Muscle of leg (tissue), 11 donors: Measurements from ENCODE around the gene SORL1. TPM values are rescaled to one million over a fixed set of nuclear protein-coding genes. Genes with fewer than 3 reads are reported as not detected.
A peak's percentile ranks its signal among the peaks of the same experiment; 100 is the strongest.

ENCODE experiments used
- DNase-seq: peaks from one replicate; pipeline ENCODE4 v3.0.0; 2013
- H3K27ac ChIP-seq: one replicate; pipeline ENCODE4 v1.5.1; 2013; ENCODE audit warnings: mild to moderate bottlenecking, low read length, control low read depth
- H3K27me3 ChIP-seq: one replicate; pipeline ENCODE4 v1.6.1; 2013; ENCODE audit warnings: low read length; ENCODE audit not compliant: control insufficient read depth, insufficient read depth
- H3K36me3 ChIP-seq: one replicate; pipeline ENCODE4 v1.6.1; 2013; ENCODE audit warnings: low read length; ENCODE audit not compliant: control insufficient read depth, insufficient read depth
- H3K4me1 ChIP-seq: one replicate; pipeline ENCODE4 v1.6.1; 2013; ENCODE audit warnings: low read length; ENCODE audit not compliant: control insufficient read depth, insufficient read depth
- H3K4me3 ChIP-seq: one replicate; pipeline ENCODE4 v1.5.1; 2013; ENCODE audit warnings: low read length, control low read depth
- H3K9me3 ChIP-seq: replicated peaks from 2 replicates; pipeline ENCODE4 v1.6.1; 2013; ENCODE audit warnings: low read depth, low read length; ENCODE audit not compliant: control insufficient read depth
- WGBS: methylation state at CpG from one replicate; pipeline ENCODE4 v1.1.5; 2013; ENCODE audit warnings: missing lambda C conversion rate; ENCODE audit not compliant: insufficient coverage; 5-methylcytosine and 5-hydroxymethylcytosine counted together
- polyA plus RNA-seq, 8 donors: library from polyadenylated mRNA; unstranded; fragments of 120-200 nt; gene quantifications; one replicate each; pipeline versions ENCODE4 v1.2.1 to v1.2.3, GENCODE V29; 2013; ENCODE audit warnings: inconsistent platforms in 1 of 8, low replicate concordance in 1 of 8; ENCODE audit not compliant: insufficient read length in 8 of 8, insufficient read depth in 1 of 8
- total RNA-seq: library from RNA; stranded (reverse); fragments of 120-200 nt; gene quantifications from one replicate; pipeline ENCODE4 v1.2.4, GENCODE V29; 2013

The SORL1 gene
- total and polyA plus RNA-seq, 9 donors = 1.0 to 3.1 (median 1.9) TPM

DNA sequence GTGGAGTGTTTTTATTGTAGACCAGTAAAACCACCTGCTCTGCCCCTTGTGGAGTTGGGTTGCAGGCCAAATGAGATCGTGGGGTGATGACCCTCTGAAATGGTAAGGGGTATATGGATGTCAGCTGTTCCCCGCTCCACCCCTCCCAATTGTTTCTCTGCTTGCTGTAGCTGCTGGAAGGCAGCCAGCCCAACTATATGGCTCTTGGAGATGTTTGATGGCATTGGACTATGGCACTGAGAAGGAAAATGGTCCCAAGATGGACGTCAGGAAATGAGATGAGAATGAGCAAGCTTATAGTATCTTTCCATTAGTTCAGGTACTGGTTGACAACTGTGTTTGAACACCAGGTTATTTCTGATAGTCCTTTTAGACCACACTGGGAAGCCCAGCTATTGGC is 95.5 kb downstream of the SORL1 start:
- no peak overlapping the region for H3K4me3 ChIP-seq
- WGBS = no CpG with 5 or more reads among the region's 3 CpGs
- no peaks in the 10 kb centered on the region for H3K9me3 ChIP-seq
- peaks cover 3% of the 10 kb centered on the region for H3K4me1 ChIP-seq
- H3K36me3 ChIP-seq = no peaks in the 10 kb centered on the region
- no peak overlapping the region for H3K27ac ChIP-seq
- no peak for DNase-seq
- H3K27me3 ChIP-seq = no peaks in the 10 kb centered on the region

DNA sequence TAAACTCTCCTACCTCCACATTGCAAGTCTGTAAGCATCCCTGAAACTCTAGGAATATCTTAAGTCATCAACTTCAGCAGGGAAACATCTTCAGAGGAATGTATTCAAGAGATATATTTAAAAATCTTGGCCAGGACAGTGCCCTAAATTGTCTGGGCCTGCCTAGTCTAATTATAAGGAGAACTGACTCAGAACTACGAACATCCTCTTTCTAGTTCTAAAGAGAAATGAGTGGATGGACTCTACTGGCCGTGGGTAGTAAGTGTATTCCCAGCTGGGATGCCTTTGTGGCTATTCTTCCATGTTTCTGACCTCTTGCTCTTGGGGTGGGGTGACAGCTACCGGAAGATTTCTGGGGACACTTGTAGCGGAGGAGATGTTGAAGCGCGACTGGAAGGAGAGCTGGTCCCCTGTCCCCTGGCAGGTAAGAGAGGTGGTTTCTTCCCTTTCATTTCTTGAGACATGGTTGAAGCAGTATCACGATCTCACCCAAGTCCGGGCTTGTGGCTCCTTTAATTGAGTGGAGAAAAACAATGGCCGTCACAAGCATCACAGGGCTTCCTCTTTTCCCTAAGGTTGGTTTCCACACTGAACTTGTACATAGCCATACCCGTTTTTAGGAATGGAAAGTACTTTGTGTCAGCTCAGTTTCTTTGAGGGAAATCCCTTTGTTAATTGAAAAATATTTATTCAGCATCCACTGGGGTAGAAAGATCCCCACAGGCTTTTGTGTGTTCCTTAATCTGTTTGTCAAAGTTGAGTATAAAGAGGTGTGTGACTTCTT is 98.3 kb downstream of the SORL1 start:
- Histone ChIP-seq H3K4me3 (no peak overlapping the region), H3K36me3 (no peaks in the 10 kb centered on the region), H3K27me3 (no peaks in the 10 kb centered on the region), H3K9me3 (no peaks in the 10 kb centered on the region), H3K4me1 (peaks cover 3% of the 10 kb centered on the region), H3K27ac (no peak overlapping the region)
- no peak for DNase-seq
- WGBS = 86% methylated on average over 5 of the region's 10 CpGs

DNA sequence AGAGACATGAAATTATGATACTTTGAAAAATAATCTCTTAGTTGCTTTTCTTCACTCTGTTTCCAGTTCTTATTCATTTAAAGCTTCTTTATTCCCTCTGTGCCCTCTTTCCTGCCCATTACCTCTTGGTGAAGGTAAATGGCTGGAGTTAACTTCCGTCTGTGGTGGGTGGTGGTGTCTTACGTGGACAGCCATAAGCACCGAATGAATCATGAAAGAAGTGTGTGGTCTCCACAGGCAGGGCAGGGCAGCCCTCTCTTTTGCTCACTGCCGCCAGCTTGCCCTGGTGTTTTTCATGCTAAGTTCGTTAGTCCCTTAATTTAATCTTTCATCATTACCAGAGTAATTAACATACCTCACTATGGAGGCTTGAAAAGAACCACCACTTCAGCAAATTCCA is 99.3 kb downstream of the SORL1 start:
- no peak overlapping the region for H3K27ac ChIP-seq
- WGBS = 92% methylated on average over 2 of the region's 5 CpGs

DNA sequence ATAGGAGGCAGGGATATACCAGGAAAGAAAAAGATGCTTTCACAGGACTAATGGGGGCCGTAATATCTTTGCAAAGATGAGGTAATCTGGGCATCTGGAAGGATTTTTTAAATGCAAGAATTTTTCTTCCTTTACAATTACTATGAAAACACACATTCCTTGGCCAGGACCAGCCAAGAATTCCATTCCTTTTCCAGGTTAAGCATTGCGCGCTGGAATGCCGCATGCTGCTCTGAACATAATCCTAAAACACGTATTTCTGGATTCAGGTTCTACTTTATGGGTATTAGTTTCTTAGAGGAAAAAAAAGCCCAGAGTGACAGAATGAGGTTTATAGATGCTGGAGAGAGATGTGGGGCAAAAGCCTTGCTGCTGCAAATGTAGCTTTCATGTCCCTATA is 100.0 kb downstream of the SORL1 start:
- no peaks in the 10 kb centered on the region for H3K36me3 ChIP-seq
- DNase-seq = peak; percentile 13
- H3K9me3 ChIP-seq = no peaks in the 10 kb centered on the region
- H3K27me3 ChIP-seq = no peaks in the 10 kb centered on the region
- H3K4me3 ChIP-seq = no peak overlapping the region
- no peaks in the 10 kb centered on the region for H3K4me1 ChIP-seq
- no peak overlapping the region for H3K27ac ChIP-seq
- 90% methylated on average over 2 of the region's 5 CpGs for WGBS

More for the DNA sequence above, 99.3 kb downstream of the SORL1 start:
- H3K27me3 ChIP-seq = no peaks in the 10 kb centered on the region
- H3K36me3 ChIP-seq = no peaks in the 10 kb centered on the region
- DNase-seq = no peak
- H3K9me3 ChIP-seq = no peaks in the 10 kb centered on the region
- H3K4me3 ChIP-seq = no peak overlapping the region
- peaks cover 3% of the 10 kb centered on the region for H3K4me1 ChIP-seq

DNA sequence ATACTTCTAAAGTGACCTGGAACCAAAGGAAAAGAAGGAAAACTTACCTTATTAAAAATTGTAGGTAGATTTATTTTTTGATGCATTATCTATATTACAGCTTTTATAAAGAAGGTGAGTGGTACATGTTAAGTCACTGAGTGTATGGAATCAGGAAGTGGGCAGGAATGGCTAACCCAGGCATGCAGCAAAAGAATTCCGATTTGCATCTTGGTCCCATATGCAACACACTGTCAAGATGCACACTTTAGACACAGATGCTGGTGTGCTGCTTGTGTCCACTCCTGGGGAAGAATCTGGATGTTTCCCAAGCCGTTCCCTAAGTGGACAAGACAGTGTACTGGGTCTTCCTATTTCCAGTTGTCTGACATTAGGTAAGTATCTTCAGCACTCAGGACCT is 100.5 kb downstream of the SORL1 start:
- Histone ChIP-seq H3K36me3 (no peaks in the 10 kb centered on the region), H3K4me3 (no peak overlapping the region), H3K27me3 (no peaks in the 10 kb centered on the region), H3K9me3 (no peaks in the 10 kb centered on the region), H3K27ac (no peak overlapping the region), H3K4me1 (no peaks in the 10 kb centered on the region)
- WGBS = 100% methylated on average over 1 of the region's 2 CpGs
- DNase-seq = no peak

DNA sequence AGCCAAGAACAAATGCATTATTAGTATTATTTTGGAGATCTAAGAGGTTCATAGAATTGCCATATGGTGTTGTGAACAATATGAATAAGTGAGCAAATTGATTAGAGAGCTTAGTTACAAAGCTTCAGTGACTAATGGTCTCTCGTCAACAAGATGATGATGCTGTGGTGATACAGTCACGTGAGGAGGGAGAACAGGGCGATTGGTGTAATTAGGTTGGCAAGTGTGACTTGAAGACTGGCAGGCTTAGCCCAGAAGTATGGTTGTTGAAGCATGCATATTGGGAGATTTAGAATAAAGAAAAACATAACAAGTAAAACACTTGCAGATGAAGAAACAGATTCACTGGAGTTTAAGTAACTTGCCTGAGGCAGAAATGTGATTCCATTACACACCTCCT is 101.3 kb downstream of the SORL1 start:
- H3K9me3 ChIP-seq = no peaks in the 10 kb centered on the region
- H3K27me3 ChIP-seq = no peaks in the 10 kb centered on the region
- 53% methylated on average over 3 of the region's 3 CpGs for WGBS
- no peaks in the 10 kb centered on the region for H3K36me3 ChIP-seq
- H3K27ac ChIP-seq = no peak overlapping the region
- DNase-seq = no peak
- no peak overlapping the region for H3K4me3 ChIP-seq
- H3K4me1 ChIP-seq = no peaks in the 10 kb centered on the region

DNA sequence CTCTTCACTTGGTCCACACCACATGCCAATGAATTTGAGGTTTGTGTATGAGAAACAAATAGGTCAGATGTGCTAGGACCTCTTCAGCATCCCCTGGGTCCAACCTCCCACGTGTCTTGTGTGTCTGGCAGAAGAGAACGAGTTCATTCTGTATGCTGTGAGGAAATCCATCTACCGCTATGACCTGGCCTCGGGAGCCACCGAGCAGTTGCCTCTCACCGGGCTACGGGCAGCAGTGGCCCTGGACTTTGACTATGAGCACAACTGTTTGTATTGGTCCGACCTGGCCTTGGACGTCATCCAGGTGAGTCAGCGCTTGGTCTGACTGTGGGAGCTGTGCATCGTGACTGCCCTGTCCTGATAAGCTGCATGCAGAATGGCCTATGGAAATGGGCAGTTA is 101.7 kb downstream of the SORL1 start:
- Histone ChIP-seq H3K27me3 (no peaks in the 10 kb centered on the region), H3K36me3 (no peaks in the 10 kb centered on the region), H3K9me3 (no peaks in the 10 kb centered on the region), H3K4me3 (no peak overlapping the region), H3K27ac (no peak overlapping the region), H3K4me1 (no peaks in the 10 kb centered on the region)
- DNase-seq = no peak
- WGBS = 85% methylated on average over 10 of the region's 11 CpGs

DNA sequence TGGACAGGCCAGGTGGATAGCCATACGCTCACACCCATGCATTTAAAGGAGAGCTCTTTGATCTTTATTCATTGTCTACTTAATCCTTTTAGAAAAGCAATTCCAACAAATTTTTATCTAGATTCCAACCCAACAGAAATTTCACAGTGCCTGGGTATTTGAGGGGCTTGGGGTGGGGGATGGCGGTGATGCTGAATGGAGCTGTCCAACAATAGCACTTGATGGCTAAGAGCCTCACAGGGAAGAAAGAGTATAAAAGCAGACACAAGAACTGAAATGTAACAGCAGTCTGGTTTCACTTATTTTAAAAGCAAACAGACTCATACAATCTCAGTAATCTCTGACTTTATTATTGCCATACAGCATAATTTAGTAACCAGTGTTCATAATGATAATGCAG is 102.4 kb downstream of the SORL1 start:
- no CpG with 5 or more reads among the region's 2 CpGs for WGBS
- Histone ChIP-seq H3K27ac (no peak overlapping the region), H3K4me3 (no peak overlapping the region), H3K36me3 (no peaks in the 10 kb centered on the region), H3K4me1 (peaks cover 7% of the 10 kb centered on the region), H3K27me3 (no peaks in the 10 kb centered on the region), H3K9me3 (no peaks in the 10 kb centered on the region)
- no peak for DNase-seq

DNA sequence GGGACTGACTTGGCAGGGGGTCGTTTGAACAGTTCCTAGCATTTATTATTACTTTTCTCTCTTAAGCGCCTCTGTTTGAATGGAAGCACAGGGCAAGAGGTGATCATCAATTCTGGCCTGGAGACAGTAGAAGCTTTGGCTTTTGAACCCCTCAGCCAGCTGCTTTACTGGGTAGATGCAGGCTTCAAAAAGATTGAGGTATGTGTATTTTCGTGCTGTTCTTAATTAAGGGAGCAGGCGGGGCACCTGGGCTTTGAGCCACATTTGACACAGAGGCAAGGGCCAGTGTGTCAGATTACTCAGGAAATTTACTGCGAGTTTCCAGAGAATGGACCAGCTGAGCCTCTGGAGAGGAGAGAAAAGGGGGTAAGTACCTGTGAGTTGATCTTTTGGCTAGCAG is 103.0 kb downstream of the SORL1 start:
- Histone ChIP-seq H3K9me3 (no peaks in the 10 kb centered on the region), H3K27ac (no peak overlapping the region), H3K27me3 (no peaks in the 10 kb centered on the region), H3K4me1 (peaks cover 10% of the 10 kb centered on the region), H3K4me3 (no peak overlapping the region), H3K36me3 (no peaks in the 10 kb centered on the region)
- no peak for DNase-seq
- WGBS = 33% methylated on average over 3 of the region's 5 CpGs

DNA sequence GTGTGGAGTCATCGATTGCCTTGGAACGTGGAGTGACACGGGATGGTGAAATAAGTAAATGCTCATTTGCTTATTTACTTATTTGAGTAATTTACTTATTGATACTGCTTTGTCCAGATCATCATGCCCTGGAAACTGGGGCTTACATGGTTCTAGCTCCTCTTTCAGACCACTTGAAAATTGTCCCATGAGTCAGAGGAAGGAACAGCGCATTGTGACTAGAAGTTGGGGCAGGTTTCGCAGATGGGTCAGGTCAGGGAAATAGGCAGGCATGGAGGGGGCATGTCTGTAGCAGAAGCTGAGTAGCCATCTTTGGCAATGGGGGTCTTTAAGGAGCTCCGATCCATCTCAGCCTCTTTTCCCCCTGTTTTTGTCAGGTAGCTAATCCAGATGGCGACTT is 104.8 kb downstream of the SORL1 start:
- no peaks in the 10 kb centered on the region for H3K9me3 ChIP-seq
- no peaks in the 10 kb centered on the region for H3K36me3 ChIP-seq
- peaks cover 10% of the 10 kb centered on the region for H3K4me1 ChIP-seq
- no peak for DNase-seq
- H3K4me3 ChIP-seq = no peak overlapping the region
- no peak overlapping the region for H3K27ac ChIP-seq
- no peaks in the 10 kb centered on the region for H3K27me3 ChIP-seq
- 100% methylated on average over 2 of the region's 7 CpGs for WGBS

DNA sequence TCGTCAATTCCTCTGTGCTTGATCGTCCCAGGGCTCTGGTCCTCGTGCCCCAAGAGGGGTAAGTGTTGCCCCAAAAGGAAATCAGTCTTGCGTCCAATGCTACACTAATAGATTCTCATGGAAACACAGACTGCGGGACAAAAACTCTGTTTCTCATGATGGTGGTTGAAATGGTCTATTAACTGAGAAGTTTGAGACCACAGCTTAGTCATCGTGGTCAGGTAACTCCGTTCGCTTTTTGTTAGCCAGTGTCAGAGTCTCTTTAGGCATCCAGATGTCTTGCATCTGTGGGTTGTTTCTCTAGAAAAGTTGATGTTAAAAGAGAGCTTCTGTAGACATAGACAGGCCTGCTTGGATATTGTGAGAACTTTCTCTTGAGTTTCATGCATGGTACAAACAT is 105.2 kb downstream of the SORL1 start:
- Histone ChIP-seq H3K4me3 (no peak overlapping the region), H3K27ac (no peak overlapping the region), H3K36me3 (no peaks in the 10 kb centered on the region), H3K4me1 (peaks cover 10% of the 10 kb centered on the region), H3K9me3 (no peaks in the 10 kb centered on the region), H3K27me3 (no peaks in the 10 kb centered on the region)
- WGBS = 67% methylated on average over 7 of the region's 8 CpGs
- DNase-seq = no peak
